GM12873 (cell line): ENCODE data around the gene PLCH2.

Source experiments
- TF ChIP-seq, protein P1 (sequence below): IDR thresholded peaks from 2 replicates; pipeline ENCODE4 v1.5.1; 2012; ENCODE audit warnings: low read depth, mild to moderate bottlenecking, moderate library complexity, low read length, control low read depth; ENCODE audit not compliant: insufficient read depth; ENCODE audit errors: missing control alignments

PLCH2 gene

DNA sequence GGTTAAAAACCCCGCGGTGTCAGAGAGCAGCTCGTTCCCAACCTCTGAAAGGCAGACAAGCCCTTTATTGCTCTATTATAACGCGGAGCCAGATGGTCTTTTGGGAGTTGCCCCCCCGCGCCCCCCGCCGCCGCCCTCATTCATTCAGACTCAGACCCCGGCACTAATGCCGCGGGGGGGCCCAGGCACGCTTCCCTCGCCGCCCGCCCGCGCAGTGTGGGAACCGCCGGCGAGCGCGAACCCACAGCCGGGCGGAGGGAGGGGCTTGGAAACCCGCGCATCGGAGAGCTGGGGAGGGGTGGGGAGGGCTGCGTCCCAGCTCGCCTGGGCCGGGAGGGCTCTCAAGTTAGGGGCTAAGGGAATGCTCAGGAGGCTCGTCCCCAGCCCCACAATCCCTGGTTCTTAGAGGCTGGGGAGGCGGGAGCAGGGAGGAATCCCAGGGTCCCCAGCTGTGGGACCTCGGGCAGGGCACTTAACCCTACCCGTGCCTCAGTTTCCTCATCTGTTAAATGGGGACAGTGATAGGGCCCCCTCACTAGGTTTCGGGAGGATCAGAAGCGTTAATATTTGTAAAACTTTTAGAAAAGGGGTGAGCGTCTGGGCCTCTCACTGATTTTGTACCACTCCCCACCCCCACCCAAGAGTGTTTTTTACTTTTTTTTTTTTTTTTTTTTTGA is 64.9 kb downstream of the PLCH2 start:
- TF ChIP-seq, protein P1, sequence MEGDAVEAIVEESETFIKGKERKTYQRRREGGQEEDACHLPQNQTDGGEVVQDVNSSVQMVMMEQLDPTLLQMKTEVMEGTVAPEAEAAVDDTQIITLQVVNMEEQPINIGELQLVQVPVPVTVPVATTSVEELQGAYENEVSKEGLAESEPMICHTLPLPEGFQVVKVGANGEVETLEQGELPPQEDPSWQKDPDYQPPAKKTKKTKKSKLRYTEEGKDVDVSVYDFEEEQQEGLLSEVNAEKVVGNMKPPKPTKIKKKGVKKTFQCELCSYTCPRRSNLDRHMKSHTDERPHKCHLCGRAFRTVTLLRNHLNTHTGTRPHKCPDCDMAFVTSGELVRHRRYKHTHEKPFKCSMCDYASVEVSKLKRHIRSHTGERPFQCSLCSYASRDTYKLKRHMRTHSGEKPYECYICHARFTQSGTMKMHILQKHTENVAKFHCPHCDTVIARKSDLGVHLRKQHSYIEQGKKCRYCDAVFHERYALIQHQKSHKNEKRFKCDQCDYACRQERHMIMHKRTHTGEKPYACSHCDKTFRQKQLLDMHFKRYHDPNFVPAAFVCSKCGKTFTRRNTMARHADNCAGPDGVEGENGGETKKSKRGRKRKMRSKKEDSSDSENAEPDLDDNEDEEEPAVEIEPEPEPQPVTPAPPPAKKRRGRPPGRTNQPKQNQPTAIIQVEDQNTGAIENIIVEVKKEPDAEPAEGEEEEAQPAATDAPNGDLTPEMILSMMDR: no peak

DNA sequence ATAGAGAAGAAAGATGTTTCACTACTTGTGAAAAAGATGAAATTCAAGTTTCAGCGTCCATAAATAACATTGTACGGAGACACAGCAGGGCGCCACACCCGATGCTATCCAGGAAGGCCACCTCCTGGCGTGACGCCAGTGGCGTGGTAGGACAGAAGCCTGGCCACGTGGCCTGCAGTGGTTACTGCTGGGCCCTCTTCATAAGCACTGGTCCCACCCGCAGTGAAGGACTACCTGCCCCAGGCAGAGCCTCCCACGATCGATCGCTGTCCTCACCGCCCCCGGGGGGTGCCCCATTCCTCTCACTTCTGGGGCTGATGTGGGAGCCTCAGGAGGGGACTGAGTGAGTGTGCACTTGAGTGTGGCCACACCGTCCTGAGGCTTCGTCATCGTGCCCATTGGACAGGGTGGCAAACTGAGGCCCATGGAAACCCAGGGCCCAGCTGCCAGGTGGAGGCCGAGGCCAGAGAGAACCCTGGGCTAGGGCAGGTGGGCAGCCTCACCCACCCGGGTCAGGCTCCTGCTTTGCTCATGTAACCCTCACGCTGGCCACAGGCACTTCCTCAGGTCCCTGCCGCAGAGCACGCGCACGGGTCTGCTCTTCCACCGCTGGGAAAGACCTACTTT is 65.6 kb downstream of the PLCH2 start:
- TF ChIP-seq, protein P1: no peak

DNA sequence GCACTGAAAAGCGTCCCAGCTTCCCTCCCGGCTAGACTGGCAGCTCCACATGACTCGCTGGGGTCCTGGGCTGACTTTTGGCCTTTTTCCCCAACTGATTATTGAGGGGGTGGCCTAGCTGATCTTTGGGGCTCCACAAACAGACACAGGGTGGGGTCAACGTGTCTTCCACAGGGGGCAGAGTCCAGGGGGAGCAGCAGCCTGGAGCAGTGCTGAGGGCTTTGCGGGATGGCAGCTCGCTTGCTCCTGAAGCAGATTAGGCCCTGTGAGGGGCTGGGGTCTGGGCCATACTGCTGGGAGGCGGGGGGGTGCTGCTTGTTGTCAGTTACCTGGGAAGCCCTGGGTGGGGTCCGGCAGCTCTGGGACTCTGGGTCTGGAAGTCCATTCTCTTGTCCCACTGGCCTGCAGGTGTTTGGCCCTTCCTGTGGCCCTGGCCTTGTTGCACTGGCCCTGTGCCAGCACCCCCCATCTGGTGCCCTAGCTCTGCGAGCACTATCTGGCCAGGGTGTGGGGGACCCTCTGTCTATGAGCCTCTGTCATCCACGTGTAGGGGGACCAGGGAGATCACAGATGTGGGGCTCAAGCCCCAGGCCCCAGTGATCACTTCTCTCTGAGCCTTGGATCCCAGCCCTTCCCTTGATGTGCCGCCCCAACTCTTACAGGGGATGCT is 66.3 kb downstream of the PLCH2 start:
- TF ChIP-seq, protein P1: no peak

DNA sequence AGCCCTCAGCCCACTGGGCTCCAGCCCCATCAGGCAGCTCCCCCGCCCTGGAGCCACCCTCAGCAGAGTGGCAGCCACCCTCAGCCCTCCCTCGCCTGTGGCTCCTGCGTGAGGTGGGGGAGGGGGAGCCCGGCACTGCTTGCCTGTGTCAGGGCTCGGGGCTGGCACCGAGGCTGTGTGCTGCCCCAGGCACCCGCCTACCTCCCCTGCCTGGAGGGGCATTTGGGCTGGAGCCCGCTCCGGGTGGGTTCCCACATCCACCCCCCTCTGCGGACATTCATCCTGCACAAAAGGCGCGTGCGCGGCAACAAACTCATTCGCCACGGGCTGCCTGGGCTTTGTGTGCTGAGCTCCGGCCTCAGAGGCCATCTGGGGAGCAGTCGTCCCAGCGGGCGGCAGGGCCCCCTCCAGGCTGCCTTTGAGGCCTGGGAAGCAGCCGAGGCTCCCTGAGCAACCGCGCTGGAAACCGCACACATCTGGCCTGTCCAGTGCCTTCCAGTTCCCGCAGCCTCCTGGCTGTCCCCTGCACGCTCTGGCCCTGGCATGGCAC is 67.5 kb downstream of the PLCH2 start:
- TF ChIP-seq, protein P1: no peak

DNA sequence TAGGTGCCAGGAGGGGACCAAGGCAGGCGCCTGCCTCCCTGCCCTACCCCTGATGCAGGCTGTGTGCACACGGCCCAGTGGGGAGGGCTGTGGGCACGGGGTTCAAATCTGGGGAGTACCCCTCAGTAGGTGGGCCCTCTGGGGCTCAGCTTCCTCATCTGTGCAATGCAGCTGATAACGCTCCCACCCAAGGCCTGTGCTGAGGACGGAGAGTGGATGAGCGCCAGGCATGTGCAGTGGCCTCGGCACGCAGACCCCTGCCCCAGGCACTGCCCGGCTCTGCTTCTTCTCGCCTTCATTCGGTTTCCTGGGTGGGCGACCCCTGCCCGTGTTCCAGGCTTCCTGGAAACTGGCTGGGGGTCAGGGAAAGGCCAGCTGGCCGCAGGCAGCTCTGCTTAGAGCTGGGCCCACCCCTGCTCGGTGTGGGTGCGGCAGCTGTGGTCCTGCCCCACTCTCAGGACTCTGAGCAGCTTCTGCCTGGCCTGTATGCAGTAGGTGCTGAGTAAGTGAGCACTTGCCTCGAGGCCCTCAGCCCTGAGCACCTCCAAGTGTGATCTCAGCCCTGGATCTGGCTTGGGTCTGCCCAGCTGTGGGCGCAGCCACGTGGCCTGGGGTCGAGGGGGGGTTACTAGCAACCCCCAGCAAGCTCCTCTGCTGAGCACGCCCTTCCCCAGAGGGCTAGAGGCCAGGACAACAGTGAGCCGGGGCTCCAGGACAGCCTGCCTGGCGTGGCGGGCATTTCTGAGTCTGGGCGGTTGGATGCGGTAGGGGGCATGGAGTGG is 68.2 kb downstream of the PLCH2 start:
- TF ChIP-seq, protein P1: no peak

DNA sequence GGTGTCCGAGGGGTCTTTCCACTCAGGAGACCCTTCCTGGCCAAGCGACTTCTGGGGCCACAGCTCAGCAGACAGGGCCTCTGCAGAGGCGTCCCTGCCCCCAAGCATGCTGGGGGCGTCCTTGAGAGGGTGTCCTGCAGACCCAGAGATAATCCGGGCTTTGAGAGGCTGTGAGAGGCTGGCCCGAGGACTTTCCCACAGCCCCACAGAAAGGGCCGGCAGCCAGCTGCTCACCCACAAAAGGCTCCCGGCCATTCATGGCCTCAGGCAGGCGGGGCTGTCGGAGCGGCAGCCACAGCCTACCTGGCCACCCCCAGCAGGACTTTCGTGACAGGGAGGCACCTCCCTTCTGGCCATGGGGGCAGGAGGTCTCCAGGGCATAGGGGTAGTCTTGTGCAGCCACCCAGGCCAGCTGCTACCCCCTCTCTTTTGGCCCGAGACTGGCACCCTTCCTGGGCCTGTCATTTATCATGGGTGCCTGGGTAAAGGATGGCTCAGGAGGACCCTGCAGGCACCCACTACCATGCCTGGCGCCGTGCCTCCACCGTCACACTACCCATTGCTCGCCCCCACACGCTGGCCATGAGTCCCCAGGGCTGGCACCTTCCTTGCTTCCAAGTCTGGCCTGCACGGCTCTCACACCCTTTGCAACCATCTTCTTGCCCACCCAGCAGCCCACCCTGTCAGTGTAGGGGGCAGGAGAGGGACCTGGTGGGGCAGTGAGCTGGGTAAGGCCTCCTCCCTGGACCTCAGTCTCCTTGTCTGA is 69.0 kb downstream of the PLCH2 start:
- TF ChIP-seq, protein P1: no peak
